GM15510 (cell line): ENCODE results near the gene PKM.

Source experiments
- POLR2A ChIP-seq: IDR thresholded peaks from 3 replicates; pipeline ENCODE4 v1.6.1; 2011; ENCODE audit warnings: borderline replicate concordance; ENCODE audit not compliant: insufficient read length; ENCODE audit errors: extremely low read depth

The PKM gene

GRCh38 chr15:72216079-72216478 lies 14.9 kb downstream of the PKM start:
- no peak for TF ChIP-seq POLR2A

- no peak for TF ChIP-seq POLR2A
These were observed 23.4 kb downstream of the PKM start for GRCh38 chr15:72207558-72208085.

GRCh38 chr15:72206677-72207000 lies 24.4 kb downstream of the PKM start:
- TF ChIP-seq POLR2A, result no peak

- TF ChIP-seq POLR2A, result no peak
These were observed 24.9 kb downstream of the PKM start for GRCh38 chr15:72205896-72206676.

GRCh38 chr15:72205273-72205672 lies 25.7 kb downstream of the PKM start:
- no peak for TF ChIP-seq POLR2A

GRCh38 chr15:72203507-72203837 lies 27.5 kb downstream of the PKM start:
- no peak for TF ChIP-seq POLR2A

- no peak for TF ChIP-seq POLR2A
These were observed 28.0 kb downstream of the PKM start for GRCh38 chr15:72202801-72203506.

GRCh38 chr15:72202302-72202701 lies 28.7 kb downstream of the PKM start:
- TF ChIP-seq POLR2A, result peak; percentile 11

- no peak for TF ChIP-seq POLR2A
These were observed 29.5 kb downstream of the PKM start for GRCh38 chr15:72201391-72201921.

GRCh38 chr15:72200395-72201237 lies 30.4 kb downstream of the PKM start:
- TF ChIP-seq POLR2A, result no peak

- no peak for TF ChIP-seq POLR2A
These were observed 31.2 kb downstream of the PKM start for GRCh38 chr15:72199721-72200212.

GRCh38 chr15:72199205-72199515 lies 31.8 kb downstream of the PKM start:
- TF ChIP-seq POLR2A, result no peak

- no peak for TF ChIP-seq POLR2A
These were observed 32.4 kb downstream of the PKM start for GRCh38 chr15:72198356-72199204.
